Measurements from ENCODE around the gene PEAK1.
"Not testable (repeated sequence)": the region's sequence is repeated elsewhere in the genome, so short reads cannot be mapped to it uniquely, and the experiment has no call there.

PEAK1 gene

DNA sequence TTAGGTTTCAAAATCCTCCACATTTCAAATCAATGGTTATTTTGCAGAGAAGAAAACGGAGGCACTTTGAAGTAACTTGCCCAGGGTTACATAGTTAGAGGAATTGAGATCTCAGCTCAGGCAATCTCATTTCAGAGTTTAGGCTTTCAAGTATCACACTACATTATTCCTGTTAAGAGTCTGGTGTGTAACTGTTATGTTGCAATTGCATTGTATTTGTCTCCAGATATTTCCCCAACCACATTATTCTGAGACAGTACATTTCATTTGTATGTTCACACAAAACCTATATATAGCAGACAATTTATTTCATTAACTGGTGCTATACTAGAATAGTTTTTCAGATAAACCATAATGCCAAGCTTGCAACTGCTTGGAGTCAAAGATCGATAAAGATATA, 194.8 kb downstream of the PEAK1 start:
- DNase-seq: no peak

DNA sequence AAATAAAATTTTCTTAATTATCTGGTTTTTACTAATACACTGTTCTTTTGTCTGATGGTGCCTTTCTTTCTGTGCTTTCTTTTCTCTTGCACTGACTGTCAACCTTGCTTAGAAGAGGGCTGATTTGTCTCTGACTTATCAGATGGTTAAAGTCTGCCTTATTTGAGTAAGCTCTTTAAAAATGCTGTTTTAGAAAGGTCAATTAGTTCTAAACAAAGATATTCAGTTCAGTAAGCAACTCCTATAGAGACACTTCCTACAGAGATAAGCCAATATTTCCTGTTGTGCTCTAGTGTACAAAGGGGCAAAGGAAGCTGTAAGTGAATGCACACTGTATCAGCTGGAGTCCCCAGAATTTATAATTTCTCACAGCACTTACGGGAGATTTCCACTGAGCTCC, 195.6 kb downstream of the PEAK1 start:
- DNase-seq: no peak

DNA sequence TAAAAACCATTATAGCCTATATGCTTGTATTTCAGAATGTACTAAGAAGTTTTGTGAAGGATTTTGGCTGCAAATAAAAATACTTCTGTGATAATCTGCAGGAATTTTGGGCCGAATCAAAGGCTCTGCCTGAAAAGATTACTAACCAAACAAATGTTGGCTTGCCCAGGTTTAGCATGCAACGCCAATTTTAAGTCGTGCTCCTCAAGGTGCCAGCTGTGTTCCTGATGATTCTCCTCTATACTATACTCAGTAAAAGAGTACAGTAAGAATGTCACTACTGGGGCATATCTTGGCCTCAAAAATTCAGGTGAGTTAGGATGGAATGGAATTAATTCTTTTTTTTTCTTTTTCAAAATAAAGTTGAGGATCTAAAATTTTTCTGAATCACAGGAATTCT, 198.2 kb downstream of the PEAK1 start:
- no peak for DNase-seq

DNA sequence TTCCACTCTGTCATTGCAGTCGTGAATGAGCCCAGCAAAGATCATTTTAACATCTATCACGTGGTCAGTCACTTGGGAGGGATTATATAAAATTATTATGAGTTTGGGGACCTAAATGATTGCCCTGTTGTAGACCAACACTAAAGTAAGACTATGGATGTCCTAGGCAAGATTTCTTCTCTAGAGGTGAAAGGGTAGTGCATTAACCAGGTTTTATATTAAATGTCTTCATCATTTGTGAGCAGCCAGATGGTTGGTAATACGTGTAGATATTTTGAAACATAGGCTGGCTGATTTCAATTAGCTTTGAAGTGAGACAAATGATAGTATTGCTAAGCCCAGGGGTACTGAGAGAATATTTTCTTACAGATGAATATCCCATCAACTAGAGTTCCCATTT, 198.7 kb downstream of the PEAK1 start:
- no peak for DNase-seq

DNA sequence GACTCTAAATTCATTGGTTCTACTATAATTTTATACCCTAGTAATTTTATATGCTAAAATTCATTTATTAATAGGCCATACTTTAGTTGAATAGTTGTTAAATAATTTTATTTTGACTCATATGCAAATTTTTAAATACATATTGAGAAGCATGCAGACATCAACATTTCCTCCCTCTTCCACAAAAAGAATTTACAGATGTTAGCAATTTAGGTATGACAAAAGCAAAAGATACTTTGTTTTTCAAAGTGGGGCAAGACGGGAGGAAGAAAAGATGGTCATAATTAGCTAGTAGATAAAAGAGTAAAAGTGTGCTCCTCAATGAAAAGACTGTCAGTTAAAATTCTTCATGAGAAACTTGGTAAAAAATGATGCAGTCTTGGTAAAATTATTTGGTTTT, 200.1 kb downstream of the PEAK1 start:
- no peak for DNase-seq

DNA sequence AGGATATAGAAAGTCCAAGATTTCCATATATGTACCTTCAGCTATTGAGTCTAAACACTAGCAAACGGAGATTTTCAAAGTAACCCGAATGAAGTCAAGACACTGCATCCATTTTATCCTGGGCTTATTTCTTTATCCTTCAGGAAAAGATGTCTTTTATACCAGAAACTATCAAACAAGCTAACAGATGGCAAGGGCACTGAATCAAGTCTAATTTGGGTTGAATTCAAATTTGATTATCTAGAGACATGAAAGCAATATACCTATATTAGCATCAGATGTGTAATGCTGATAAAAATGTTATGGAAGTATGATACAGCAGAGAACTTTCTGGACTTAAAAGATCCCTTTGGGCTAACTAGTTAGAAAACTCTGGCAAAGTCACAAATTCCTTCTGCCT, 210.7 kb downstream of the PEAK1 start:
- DNase-seq: no peak

DNA sequence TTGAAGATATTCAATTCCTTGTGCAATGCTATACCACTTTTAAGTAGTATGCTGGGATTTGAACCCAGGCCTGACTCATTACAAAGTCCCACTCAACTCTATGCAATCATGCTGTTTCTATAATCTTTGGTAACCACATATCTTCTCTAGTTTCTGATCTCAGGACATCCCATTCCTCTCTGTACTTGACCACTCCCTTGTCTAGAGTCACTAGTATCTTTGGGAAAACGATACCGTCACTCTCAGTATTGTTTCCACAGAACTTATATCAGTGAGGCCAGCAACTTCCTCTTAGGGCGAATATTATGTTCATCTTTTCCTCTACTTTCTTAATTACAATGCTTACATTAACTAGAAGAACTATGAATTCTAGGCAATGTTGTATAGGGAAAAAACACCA, 211.7 kb downstream of the PEAK1 start:
- DNase-seq: no peak

DNA sequence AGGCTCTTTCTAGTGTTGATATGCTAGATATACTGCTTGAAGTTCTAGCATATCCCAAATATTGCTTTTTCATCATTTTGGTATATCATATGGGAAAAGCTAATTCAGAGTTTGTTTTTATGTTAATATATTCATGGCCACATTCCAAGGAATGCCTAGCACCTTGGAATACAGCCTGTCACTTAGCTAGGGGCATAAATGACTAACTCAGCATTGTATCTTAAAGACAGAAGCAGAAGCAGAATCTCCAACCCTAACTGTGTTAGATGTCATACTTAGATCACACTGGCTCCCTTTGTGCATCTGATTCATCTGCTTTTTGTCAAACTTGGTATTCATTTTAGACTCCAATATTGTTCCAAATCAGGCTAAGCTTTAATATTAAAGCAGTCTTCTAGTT, 218.2 kb downstream of the PEAK1 start:
- no peak for DNase-seq

DNA sequence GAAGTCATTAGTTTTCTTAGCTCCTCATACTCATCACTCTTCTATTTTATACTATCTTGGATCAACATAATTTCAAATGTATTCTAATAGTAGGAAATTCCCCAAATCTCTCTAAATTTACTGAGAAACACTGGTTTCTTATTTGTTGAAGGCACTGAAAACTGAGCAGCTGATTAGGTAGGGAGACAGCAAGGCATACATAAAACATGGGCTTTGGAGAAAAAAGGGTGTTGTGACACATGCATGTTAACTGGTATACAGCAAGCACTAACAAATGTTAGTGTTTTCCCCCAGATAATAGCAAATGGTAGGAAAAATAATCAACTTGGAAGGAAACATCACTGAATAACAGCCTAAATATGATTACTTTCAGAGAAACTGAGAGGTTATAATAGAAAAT, 223.5 kb downstream of the PEAK1 start:
- no peak for DNase-seq

DNA sequence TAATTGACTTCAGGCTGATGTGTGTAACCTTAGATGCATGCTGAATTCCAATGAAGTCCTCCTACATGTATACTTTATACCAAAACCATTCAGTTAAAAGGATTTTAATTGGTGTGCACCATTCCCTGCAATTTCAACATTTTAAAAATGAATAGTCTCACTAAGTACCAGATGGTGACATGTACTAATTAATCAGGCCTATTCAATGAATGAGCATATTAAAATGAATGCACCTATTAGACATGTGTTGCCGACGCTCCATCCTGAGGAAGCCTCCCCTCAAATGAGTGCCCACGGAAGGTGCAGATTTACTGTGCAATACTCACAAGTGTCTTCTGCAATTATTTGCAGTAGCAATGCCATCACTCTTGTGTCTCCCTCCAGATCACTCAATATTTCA, 224.3 kb downstream of the PEAK1 start:
- DNase-seq: no peak

DNA sequence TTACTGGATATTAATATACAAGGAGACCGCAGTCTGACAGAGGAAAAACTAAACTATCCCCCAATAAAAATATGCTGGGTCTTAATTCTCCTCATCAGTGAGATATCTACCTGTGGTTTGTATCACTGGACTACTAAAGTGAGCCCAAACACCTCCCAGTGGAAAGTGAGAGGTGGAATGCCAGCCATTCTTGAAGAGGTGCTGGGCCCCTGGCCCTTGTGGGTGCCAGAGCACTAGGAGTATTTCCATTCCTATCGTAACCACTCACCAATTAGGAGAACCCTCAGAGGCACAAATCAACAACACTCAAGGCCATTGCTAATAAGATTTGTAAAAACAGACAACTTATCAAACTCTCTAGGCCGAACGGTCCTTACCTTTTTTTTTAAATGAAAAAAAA, 227.5 kb downstream of the PEAK1 start:
- no peak for DNase-seq

DNA sequence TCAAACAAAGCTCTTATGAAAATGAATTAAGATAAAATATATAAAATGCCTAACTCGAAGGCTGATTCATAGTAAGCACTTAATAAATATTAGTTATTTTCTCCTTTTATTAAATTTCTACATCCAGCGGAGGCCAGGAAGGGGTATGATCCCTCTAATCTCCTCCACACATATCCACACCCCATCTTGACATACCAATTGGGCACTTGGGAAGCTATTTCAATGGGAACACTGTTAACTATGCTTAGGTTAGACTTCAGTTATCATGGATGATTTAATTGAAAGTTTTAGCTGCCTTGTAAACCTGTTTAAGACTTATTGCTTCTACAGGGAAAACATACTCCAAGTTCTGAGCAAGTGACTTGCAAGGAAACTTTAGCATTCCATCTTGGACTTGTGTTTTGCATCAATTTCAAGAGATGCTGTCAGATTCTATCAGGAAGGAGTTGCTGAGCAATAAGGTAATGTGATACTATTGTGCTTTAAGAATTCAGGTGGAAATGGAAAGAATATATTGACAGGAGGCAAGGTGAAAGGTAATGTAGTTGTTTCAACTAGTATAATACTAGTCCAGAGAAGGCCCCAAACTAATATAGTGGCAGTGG, 228.6 kb downstream of the PEAK1 start:
- DNase-seq: no peak

DNA sequence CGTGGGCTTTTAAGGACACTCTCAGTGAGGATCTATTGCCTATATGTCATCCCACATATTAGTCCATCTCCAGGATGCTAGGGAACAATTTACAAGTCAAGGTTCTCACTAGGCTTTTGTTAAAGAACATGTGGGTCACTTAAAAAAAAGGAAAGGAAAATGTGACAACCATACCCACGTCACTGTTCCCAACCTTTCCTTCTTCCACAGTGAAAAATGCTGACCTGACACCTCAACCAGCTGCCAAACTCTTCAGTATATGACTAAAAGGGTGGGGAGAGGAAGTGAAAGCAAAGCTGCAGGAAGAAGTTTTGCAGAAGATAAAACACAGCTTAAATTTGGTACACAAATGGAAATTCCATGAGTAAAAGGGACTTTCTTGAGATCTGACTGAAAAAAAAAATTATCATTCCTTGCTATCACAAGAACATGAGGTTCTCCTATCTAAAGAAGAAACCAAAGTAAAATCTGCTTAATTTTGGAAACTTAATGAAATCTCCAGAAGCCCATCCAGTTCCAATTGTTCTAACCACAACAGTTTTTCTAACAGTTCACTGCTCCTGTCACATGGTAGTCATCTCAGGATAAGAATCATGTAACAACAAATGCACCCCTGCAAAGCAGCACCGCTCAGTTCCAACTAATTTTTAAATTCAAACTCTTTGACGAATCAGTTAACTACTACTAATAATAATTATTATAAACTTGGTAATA, 232.0 kb downstream of the PEAK1 start:
- DNase-seq: no peak

DNA sequence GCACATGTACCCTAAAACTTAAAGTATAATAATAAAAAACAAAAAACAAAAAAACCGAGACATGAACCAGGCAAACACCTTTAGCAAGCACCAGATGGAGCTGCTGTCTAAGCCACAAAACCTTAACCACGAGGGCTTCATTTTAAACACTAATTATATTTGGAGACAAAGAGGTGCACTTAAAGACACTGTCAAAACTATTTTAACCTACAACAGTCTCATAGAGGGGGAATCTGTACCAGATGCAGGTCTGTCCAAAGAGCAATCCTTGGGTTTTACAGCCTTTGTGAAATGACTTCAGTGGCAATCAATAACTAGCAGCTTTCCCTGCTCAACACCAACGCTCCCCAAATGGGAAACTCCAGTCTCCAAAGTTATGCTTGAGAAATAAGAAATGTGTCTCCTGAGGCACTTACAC, 233.3 kb downstream of the PEAK1 start:
- no peak for DNase-seq

DNA sequence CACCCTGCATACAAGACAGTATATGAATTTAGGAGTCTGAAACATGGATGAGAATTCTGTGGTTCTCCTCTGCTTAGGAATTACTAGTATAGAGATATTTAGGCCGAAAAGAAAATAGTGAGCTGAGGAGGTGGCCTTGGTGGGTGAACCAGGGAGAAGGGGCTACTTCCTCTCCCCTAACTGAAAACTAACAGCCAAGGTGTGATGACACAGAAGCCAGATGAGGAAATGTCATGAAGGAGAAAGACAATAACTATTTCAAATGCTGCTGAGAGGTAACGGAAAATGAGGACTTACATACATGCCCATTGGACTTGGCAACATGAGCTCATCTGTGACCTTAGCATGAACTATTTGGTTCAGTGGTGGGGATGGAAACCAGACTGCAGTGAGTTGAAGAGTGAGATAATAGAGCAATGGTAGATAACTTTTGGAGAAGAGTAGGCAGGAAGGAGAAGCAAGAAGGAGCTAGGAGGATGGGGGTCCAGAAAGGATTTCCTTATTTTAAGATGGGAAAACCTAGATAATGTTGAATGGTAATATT, 234.6 kb downstream of the PEAK1 start:
- DNase-seq: no peak

DNA sequence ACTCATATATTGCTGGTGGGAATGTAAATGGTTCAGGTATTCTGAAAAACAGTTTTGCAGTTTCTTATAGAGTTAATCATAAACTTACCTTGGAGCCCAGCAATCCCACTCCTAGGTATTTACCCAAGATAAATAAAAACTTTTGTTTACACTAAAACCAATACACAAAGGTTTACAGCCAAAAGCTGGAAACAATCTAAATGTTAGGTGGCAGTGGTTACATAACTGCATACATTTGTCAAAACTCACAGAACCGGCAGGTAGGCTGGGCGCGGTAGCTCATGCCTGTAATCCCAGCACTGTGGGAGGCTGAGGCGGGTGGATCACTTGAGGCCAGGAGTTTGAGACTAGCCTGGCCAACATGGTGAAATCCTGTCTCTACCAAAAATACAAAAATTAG, 235.6 kb downstream of the PEAK1 start:
- DNase-seq: not testable (repeated sequence)

DNA sequence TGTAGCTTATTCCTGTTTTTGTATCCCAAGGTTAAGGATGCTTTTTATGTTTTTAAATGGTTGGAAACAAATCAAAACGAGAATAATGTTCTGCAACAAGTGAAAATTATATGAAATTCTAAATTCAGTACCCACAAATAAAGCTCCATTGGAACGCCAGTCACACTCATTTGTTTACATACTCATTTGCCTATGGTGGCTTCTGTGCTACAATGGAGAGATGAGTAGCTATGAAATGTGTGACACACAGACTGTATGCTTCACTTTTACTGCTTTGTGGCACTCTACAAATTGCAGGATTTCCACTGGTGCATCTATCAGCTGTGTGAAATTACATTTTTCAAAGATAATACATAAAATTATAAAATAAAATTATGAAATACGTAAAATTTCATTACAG, 236.8 kb downstream of the PEAK1 start:
- DNase-seq: no peak

DNA sequence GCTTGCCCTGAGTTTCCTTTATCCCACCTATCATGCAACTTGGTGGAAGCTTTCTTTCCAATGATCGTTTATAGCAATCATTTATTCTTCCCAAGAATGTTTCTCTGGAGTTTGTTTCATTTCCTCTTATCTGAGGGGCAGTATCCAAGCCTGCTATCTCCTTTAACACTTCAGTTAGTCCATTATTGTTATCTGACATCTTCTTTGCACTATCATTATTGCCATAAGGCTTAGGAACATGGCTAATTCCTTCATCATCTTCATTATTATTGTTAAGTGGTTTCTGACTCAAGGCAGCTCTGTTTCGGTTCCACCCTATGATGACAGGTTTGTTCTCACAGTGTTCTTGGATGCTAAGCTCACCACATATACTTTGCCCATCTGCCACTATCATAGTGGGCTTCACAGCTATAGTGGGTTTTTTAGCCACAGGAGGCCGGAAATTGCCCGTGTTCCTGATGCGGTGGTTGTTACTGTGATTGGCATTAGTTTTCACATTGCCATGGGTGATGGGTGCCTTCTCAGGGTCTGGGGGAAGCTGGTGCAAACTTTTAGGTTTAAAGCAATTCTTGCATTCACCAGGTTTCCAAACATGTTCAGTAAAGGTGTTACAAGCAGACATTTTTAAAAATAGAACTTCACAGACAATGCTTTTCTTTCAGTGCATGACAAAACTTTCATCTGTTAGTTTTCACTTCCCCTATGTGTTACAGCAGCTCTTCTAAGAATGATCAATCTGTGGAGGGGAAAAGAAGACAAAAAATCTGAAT, 238.4 kb downstream of the PEAK1 start:
- no peak for DNase-seq

DNA sequence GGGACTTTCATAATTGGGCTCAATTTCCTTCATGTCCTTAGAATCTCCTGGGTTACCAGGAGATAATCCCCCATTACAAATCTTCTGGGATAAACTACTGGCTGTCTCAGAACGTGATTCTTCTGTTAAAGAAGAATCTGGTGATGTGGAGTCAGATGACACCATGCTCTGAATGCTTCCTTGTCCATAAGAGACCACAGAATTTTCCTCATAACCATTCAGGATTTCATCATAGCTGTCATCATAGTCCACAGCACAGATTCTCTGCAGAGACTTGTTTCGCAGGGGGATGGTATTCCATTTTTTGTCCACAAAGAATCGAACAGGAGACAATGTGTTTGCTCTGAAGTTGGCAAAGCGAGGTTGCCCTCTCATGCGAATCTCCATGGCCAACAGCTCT, 239.1 kb downstream of the PEAK1 start:
- no peak for DNase-seq

DNA sequence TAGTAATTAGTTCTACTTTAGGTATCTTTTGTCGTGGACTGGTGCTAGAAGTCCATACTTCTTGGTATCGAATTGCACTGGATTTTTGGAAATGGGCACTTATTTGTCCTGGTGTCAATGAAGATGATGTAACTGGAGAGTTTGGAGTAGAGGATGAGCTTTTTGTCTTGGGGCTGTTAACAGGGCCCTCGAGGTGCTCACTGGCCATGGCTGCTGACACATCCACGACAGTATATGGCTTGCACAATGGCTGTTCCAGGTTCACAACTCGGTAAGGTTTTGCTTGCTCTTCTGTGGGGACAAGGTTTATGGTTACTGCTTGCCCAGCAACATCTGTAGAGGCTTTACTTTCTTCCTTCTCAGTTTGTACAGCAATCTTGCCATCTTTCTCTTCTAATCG, 239.6 kb downstream of the PEAK1 start:
- no peak for DNase-seq

DNA sequence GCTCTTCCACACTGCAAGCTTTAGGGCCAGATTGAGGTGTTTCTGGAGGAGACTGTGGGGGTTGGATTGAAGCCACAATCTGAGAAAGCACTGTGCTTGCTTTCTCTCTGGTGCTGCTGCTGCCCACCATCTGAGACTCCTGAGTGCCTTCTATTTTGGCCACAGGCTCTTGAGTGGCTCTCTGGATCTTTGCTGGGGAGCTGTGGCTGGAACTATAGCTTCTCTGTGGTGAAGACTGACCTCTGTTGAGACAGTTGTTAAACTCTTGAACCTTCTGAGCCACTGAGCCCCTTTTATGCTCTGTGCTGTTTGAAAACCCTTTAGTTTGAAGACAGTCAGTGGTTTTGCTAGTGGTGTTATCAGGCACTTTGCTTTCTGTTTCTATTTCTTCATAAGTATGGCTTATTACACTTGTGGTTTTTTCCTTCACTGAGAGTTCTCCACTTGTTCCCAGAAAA, 240.3 kb downstream of the PEAK1 start:
- DNase-seq: no peak

DNA sequence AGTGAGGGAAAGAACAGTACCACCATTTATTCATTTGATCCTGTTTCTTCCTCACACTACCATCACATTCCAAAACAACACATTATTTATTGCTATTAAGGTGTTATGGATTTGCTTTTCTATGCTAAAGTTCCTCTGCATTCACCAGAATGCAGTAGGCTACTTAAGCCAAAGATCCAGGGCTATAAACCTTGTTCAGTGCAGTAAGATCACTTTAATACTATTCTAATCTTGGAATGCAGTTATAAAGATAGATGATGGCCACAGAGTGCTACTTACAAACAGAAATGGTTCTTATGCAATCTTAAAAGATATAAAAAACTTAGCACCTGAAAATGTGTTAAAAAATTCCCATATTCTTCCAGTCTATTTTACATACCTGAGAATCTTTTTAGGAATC, 241.5 kb downstream of the PEAK1 start:
- no peak for DNase-seq

DNA sequence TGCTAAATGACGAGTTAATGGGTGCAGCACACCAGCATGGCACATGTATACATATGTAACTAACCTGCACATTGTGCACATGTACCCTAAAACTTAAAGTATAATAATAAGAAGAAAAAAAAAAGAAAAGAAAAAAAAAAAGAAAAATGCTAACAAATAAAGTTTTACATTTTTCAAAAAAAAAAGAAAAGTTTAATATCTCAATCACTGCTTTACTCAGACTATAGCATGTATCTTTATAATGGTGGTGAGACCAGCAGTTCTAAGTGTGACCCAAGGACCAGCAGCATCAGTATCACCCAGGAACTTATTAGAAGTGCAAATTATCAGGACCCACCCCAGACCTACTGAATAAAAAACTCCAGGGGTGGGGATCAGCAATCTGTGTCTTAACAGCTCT, 243.8 kb downstream of the PEAK1 start:
- not testable (repeated sequence) for DNase-seq

DNA sequence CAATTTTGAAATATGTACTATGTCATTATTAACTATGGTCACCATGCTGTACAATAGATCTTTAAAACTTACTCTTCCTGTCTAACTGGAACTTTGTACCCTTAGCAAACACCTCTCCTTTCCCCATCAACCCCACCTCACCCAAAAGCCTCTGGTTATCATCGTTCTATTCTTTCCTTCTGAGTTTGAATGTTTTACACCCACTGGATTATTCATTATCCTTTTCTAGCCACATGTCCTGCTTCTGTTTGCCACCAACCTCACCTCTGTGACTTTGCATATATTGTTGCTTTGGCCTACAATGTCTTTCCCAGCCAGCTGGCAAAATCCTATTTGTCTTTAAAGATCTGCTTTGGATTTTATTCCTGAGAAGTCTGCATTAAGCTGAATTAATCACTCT, 246.4 kb downstream of the PEAK1 start:
- DNase-seq: no peak
